ENCODE data around the gene DBF4B.

- no peak for TF ChIP-seq CTCF (IDR thresholded peaks at IDR 0.05)
- no peak for TF ChIP-seq POLR2A (IDR thresholded peaks at IDR 0.05)
Measured at GRCh38 chr17:44688675-44689476, 19.6 kb upstream of the DBF4B start.
